Upper lobe of left lung (tissue), 4 donors: ENCODE measurements around the gene TGFB2.

Source experiments
- CTCF ChIP-seq, 6 experiments: fragments of 450-650 bp in 4 of 6; fragments of 200-600 bp in 2 of 6; sonication (generic) in 2 of 6; IDR thresholded peaks; one replicate each; pipeline ENCODE4 v1.5.1; 2016 to 2019; ENCODE audit warnings: antibody characterized with exemption in 6 of 6
- POLR2A ChIP-seq, 4 donors: fragments of 450-650 bp; IDR thresholded peaks; one replicate each; pipeline ENCODE4 v1.5.1; 2016 to 2017; ENCODE audit warnings: antibody characterized with exemption in 4 of 4, mild to moderate bottlenecking in 2 of 4

DNA sequence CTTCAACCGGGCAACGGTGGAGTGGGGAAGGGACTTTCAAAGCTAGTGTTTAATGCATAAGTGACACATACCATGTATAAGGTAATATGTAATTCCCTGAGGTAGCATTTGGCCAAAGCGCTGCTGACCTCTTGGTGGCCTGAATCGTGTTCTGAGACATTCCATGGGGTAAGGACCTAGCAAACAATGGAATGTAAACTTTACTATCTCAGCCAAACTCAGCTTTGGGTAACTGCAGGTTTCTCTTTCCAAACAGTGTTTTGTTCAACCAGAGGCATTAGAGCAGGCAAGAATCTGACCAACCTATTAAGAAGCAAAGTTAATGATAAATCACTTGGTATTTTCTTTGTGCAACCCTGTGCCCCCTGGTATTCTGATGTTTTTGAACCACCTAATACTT is 22.0 kb downstream of the TGFB2 start:
- TF ChIP-seq POLR2A (IDR thresholded peaks at IDR 0.05) (no peak), CTCF (IDR thresholded peaks at IDR 0.05) (no peak)
